HG02973 (cell line): Measurements from ENCODE around the gene FAM25C.
A peak's percentile ranks its signal among the peaks of the same experiment; 100 is the strongest.
"Not testable (repeated sequence)": the region's sequence is repeated elsewhere in the genome, so short reads cannot be mapped to it uniquely, and the experiment has no call there.

Source experiments
- ATAC-seq: cut with Tn5 transposase; IDR thresholded peaks from one replicate; pipeline ENCODE4 v1.9.1; 2021; ENCODE audit warnings: moderate library complexity; ENCODE audit not compliant: unreplicated experiment

Gene FAM25C

GRCh38 chr10:47999691-48000090 is at the start of gene FAM25C:
FAM25C (minus strand) TSS chr10:47999791; CDS start chr10:47999765, 26 bp downstream.
- ATAC-seq = not testable (repeated sequence)

DNA sequence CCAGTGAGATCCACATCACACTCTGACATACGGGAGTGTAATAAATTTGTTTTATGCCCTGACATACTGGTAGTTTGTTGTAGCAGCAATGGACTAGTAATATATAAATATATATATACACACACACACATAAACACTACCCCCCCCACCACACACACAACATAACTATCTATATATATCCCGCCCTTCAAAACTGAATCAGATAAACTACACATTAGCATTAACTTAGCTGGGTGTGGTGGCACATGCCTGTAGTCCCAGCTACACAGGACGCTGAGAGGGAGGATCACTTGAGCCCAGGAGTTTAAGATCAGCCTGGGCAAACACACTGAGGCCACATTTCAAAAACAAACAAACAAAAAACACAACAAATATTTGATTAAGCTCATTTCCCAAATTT is 45.0 kb upstream of the FAM25C start:
- not testable (repeated sequence) for ATAC-seq

DNA sequence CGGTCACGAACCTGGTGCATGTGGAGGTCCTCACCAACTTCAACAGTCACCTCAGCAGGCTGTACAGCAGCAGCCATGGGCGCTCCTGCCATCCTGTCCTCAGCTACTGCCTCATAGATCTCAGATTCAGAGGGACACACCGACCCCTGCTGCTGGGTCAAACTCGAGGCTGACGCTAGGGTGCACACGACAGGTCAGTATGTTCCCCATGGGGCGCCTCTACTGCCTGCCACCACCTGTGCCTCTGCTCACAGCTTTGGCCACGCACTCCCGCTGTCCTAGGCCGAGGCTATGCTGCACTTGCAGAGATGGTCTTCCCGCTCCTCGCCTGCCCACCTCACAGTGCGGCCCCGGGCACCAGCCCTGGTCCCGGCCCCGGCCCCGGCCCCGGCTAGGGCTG is 31.8 kb upstream of the FAM25C start:
- not testable (repeated sequence) for ATAC-seq

- not testable (repeated sequence) for ATAC-seq
Measured at GRCh38 chr10:48002306-48002705, 2.7 kb upstream of the FAM25C start.

DNA sequence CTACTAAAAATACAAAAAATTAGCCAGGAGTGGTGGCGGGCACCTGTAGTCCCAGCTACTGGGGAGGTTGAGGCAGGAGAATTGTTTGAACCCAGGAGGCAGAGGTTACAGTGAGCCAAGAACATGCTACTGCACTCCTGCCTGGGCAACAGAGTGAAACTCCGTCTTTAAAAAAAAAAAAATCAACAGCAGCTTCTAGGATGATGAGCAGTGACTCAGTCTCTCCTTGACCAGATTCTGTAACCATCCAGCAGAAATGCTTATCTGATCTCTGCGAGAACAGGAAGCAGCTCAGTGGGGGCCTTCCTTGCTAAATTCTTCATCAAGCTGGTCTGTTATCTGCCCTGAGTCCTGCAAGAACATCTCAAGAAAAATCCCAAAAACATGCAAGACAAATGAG is 5.5 kb downstream of the FAM25C start:
- not testable (repeated sequence) for ATAC-seq

DNA sequence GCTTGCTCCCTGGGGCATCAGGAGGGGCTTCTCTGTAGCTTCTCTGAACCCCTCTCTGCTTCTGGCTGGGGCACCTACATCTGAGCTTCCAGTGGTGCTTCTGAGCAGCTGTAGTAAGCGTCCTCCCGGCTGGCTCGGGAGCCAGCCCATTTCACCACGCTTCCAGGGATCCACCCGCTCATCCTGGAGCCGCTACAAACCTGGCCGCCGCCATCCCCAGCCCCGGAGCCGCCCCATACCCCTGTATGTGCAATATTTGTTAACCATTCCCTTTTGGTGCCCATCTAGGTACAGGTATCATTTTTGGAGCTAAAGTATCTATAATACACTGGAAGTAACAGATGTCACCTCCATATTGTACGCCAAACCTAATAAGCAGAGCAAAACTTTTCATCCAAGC is 7.0 kb downstream of the FAM25C start:
- not testable (repeated sequence) for ATAC-seq

- ATAC-seq = not testable (repeated sequence)
Measured at GRCh38 chr10:47991706-47992105, 7.9 kb downstream of the FAM25C start.

GRCh38 chr10:47990097-47990496 is 9.5 kb downstream of the FAM25C start:
- ATAC-seq = not testable (repeated sequence)

DNA sequence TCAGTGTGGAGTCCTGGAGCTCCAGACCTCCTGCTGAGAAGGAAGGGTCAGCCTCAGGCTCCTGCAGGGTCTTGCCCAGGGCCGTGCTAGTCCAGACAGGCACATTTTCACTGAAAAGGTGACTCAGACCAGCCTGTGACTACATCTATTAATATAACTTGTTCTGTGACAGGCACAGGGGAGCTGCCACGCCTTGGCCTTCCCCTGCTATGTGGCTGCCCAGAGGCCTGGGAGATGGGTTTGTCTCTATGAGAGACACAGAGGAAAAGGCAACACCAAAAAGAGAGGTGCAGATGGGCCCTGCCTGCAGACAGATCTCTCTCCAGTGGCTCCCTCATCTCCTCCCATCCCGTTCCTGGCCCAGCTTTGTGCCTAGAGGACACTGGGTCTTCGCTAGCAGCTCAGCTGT is 10.0 kb downstream of the FAM25C start:
- ATAC-seq = not testable (repeated sequence)

DNA sequence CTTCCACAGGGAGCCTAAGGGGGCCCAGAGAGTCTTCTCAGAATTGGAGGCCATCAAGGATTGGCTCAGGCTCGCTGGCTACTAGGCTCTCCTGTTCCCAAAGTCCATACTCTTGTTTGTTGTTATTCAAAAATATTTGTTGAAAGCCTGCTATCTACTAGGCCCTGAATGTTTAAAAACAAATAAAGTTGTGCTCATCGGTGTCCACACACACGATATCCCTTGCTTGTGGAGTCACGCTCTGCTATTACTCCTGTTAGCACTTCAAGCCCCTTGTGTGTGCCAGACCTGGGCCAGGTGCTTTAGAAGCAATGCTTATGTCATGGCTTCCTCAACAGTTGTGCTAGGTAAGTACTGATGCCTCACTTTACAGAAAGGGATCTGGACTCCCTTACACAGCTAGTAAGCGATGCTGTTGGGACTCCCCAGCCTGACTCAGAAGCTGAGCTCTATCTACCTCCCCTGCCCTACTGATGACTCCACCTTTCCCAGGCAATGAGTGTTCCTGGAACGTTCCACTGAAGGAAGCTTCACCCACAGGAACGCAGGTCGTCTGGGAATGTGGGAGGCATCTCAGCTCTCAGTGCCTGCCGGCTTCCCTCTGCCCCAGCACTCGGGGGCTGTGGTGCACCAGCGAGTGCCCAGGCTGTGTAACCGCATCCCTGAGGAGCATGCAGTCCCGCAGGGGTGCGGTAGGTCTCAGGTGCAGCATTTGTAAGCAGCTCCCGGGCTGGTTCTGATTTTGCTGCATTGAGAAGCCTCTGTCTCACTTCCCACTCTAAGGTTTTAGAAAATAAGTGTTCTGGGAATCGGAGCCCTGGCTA is 10.7 kb downstream of the FAM25C start:
- ATAC-seq = not testable (repeated sequence)

DNA sequence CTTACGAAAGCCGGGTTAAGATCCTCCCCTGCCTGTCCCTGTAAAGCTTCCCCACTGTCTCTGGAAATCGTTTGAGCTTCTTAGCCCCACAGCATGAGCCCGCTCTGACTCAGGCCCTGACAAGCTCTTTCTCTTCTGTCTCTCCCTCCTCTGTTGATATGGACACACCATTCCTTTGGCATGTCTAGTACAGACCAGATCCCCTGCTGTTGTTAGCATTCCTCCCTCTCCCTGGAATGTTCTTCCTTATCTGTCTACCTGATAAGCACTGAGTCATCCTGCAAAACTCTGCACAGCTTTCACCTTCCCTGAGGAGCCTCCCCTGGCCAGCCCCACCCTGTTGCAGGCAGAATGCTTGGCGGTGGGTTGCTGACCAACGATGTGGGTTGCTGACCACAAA is 11.6 kb downstream of the FAM25C start:
- ATAC-seq = not testable (repeated sequence)

DNA sequence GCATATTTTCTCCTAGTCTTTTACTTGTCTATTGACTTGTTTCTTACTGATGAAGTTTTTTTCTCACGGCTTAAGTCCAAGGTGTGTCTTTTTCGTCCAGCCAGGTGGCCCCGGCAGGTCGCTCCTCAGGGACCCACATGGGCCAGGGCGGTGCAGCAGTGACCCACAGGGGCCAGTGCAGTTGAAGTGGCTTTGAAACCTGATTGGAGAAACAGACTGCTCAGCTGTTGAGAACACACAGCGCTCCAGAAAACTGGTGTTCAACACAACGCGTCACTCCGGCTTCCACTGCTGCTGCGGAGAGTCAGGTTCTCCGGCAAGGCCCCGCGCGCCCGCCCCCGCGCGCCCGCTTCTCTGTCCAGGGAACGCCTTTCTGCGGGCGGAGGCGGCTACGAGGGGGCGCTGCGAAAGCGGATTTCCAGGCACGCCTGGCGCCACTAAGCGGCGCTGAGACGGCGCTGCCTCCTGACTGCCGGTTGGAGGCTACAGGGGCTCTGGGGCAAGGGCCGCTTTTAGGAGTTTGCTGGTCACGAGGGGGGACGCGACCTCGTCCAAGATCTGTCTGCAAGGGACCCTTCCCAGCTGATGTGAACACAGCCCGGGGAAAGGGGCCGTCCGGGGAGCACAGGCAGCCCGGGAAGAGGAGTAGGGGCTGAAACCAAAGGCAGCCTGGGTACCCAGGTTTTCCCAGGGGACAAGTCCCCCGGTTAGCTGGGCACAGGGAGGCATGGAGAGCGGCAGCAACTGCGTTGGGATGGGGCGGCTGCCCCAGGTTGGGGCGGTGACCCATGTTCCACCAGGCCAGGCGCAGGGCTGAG is 13.0 kb downstream of the FAM25C start:
- not testable (repeated sequence) for ATAC-seq

GRCh38 chr10:47975409-47975808 is 24.2 kb downstream of the FAM25C start:
- ATAC-seq = not testable (repeated sequence)

- not testable (repeated sequence) for ATAC-seq
Measured at GRCh38 chr10:47973131-47973530, 26.5 kb downstream of the FAM25C start.

DNA sequence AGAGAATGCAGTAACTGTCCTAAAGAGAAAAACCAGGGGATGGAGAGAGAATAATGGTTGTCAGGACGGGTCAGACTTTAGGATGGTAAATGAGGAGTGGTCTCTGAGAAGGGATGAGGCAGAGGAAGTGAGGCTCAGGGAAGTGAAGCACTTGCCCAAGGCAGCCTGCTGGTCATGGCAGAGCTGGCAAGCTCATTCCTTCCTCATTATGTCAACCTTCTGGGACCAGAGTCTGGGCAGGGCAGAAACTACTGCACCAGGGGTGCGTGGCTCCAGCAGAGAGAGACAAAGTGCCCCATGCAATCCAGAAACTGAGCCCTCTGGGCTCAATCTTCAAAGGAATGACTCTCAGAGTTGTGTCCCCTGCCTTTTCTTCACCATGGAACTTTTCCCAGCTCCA is 27.5 kb downstream of the FAM25C start:
- ATAC-seq = not testable (repeated sequence)

- ATAC-seq = not testable (repeated sequence)
Measured at GRCh38 chr10:47971598-47971997, 28.0 kb downstream of the FAM25C start.

DNA sequence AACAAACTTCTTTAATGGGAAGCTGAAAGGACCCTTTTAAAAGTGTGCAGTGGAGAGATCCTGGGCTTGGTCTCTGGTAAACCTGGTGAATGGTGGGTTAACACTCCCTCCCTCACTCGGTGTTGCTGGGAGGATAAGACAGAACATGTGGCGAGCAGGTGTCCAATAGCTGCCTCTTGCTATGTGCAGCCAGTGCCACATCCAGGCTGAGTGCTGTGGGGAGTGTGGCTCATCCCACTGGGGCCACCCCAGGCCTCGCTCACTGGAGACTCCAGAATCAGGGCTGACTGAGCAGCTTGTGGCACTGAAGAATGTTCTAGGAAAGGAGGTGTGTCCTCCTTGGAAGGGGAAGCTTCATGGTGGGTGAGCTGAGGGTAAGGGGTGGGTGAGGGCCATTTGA is 29.5 kb downstream of the FAM25C start:
- not testable (repeated sequence) for ATAC-seq

DNA sequence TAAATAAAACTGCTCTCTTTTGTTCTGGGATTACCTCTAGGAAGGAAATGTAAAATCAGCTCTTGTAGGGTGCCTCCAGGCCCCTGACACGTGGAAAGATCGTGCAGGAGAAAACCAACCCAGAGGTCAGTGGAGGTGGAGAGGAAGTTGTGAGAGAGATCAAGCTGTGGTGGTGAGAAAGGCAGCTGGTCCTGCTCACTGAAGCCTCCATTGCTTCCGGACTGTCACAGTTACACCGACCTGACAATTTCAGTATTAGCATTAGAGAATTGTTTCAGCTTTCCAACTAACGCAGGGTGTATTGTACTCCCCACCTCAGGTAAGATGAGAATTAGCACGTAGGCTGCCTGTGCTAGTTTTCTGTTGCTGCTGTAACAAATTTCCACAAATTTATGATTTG is 30.6 kb downstream of the FAM25C start:
- ATAC-seq = peak; percentile 77

DNA sequence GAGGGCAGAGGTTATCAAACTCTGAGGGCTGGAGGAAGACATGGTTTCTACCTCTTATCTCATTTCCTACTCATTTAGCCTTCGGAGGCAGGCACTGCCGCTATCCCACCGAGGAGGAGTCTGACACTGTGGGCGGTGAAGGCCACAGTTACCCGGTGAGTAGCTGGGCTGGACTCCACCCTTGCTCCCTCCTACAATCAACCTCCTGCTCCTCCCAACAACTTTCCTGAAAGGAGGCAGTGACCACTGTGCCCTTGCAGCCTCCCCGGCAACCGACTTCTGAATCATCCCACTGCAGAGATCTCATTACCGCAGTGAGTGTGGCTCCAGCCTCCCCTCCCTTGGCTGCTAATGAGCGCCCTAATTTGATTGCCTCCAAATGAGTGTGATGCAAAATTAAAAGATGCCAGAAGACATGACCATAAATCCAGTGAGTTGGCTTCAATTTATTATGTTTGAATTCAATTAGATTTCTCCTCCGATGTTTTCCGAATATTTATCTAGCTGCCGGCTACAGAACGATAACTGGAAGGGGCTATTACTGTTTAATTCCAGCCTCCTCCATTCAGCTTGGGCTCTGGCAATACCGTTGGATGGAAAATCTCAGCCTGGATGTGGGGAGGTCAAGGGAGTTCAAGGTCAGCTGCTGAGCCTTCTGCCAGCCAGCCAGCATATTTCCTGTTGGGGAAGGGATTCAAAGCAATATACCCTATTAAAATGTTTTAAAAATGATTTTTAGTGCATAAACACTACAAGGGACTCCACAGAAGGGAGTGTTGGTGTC is 35.1 kb downstream of the FAM25C start:
- not testable (repeated sequence) for ATAC-seq

GRCh38 chr10:47962785-47963184 is 36.8 kb downstream of the FAM25C start:
- ATAC-seq = not testable (repeated sequence)

GRCh38 chr10:47960699-47961098 is 38.9 kb downstream of the FAM25C start:
- ATAC-seq = not testable (repeated sequence)
